NCI-H510A (cell line): ENCODE measurements around the gene SWI5.
"Not testable (repeated sequence)": the region's sequence is repeated elsewhere in the genome, so short reads cannot be mapped to it uniquely, and the experiment has no call there.

Source experiments
- DNase-seq: peaks from one replicate; lab custom pipeline; 2025; lab: John Stamatoyannopoulos, UW

SWI5 gene

DNA sequence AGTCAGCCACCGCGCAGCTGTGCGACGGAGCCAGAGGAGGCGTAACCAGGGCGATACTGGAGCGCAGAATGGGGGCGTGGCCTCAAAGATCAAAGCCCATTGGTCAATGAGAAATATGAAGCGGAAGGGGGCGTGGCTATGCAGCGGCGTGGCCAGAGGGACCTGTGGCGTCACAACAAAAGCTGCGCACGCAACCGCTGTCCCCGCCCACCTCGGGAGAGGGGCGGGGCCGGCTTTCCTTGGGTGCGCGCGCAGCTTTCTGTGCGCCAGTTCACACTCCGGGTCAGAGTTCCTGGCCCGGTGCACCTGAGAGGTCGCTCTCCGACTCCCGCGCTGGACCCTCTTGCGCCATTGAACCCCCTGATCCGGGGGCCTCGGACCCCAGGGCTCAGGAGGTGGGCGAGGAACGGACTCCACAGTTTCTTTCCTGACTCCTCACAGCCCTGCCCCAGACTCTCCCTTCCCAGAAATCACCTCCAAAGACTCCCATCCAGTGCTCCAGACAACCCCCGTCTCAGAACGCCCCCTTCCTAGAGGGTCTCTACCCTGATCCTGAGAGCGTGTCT, at the start of gene SWI5:
TSS of gene SWI5 (plus strand) at position 269 of the 566 bp plus-strand sequence.
- peak; percentile 97 for DNase-seq

DNA sequence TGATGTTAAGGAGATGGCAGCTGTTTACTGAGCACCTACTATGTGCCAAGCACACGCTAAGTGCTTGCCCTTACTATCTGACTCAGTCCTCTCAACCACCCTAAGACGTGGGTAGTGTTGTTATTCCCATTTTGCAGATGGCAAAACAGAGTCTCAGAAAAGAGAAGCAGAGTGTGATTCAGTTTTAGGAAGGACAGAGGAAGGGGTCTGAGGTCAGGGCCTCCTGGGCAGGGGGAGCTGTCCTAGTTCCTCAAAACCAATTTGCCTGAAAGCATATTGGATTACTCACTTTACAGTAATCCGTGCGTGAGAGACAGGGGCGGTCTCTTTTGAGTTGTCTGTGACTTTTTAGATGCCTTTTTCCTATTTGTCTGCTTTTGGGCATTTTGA, 49.7 kb upstream of the SWI5 start:
- no peak for DNase-seq

DNA sequence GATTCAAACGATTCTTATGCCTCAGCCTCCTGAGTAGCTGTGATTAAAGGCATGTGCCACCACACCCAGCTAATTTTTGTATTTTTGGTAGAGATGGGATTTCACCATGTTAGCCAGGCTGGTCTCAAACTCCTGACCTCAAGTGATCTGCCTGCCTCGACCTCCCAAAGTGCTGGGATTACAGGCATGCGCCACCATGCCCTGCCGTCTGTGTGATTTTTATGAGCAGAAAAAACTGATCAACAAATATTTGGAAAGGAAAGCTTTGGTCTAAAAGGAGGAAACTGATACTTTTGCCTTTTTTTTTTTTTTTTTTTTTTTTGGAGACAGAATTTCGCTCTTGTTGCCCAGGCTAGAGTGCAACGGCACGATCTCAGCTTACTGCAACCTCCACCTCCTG, 45.2 kb upstream of the SWI5 start:
- not testable (repeated sequence) for DNase-seq

DNA sequence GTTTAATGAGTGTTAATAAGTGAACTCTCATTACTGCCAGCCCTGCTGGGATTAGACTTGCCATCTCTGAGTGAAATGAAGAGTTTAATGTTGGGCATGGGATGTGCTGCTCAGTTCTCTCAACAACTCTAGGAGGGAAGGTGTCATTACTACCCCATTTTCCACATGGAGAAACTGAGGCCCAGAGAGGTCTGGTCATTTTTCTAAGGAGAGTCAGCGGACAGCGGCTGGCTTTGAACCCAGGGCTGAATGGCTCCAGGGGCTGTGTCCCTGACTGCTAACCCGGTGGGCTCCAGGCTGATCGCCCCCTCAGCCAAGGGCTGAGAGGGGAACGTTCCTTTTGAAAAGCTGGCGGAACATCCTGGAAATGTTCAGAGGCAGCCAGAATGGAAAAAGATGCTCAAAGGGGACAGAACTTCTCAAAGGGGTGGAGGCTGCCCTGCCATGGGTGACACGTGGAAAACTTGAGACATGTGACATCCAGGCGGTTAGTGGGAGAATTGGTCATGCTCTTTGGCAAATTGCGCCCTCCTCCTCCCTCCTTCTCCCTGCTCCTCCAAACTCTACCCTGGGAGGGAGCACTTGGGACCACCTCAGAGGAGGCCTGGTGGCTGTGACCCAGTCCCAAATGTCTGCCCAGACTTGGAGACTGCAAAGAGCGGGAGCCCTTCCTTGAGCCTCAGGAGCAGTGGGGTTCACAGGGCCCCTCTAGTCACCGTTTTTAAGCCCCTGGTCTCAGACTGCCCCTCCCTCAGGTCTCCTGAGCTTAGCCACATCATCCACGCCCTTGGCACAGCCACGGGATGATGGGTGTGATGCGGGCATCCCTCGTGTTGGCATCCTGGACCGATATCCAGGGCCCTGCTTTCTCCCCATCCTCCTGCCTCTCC, 44.2 kb upstream of the SWI5 start:
- no peak for DNase-seq

- DNase-seq: no peak
Observed at GRCh38 chr9:128232528-128233428, 43.3 kb upstream of the SWI5 start.

DNA sequence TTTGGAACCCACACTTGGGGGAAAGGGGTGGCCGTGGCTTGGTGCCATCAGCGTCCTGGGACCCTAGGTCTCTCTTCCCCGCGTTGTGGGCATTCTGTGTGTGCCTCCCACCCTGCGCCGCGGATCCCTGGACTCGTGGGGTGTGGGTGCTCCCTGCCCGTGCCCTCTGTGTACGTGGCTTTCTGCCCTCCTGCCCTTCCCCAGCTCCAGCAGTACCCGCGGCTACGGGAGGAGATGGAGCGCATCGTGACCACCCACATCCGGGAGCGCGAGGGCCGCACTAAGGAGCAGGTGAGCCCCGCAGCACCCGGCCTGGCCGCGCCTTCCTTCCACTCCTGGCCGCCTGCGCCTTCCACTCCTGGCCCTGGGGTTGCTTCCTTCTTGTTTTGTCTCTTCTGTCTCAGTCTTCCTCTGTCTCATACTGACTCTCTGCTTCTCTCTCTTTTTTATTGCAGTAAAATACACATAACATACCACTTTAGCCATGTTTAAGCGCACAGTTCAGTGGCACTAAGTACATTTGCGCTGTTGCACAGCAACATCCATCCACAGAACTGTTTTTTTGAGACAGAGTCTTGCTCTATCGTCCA, 42.2 kb upstream of the SWI5 start:
- no peak for DNase-seq

- DNase-seq: no peak
Observed at GRCh38 chr9:128242124-128242523, 34.0 kb upstream of the SWI5 start.

- no peak for DNase-seq
Observed at GRCh38 chr9:128242828-128243214, 33.3 kb upstream of the SWI5 start.

DNA sequence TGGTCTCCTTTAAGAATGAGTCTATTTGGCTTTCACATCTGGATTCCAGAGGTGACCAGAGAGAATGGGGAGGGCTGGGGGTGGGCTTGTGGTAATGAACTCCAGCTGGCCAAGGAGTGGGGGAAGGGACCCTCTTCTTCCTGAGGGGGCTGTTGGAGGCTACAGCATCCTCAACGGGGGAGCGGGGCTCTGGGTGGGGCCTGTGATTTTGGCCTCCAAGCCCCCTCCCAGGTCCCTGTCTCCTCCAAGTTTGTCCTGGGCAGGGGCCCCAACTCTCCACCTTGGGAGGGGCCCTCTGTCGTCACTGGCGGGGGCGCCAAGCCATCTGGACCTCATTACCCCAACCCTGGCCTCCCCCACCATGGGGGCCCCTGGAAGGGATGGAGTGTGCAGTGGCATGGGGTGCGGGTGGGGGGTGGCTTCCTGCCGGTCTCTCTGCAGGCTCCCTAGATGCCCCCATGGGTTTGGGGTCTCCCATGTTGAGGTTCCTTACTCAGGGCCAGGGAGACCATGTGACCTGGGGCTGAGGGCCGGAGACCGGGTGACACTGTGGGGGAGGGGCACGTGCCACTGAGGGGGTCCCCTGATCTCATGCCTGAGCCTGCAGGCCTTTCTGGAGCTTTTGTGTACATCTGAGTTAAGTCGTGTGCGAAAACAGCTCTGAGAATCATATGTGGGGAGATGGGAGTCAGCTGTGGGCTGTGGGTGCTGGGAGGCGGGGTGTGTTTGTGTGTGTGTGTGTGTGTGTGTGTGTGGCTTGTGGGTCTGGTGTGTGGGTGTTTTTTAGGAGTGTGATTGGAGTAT, 32.7 kb upstream of the SWI5 start:
- no peak for DNase-seq

DNA sequence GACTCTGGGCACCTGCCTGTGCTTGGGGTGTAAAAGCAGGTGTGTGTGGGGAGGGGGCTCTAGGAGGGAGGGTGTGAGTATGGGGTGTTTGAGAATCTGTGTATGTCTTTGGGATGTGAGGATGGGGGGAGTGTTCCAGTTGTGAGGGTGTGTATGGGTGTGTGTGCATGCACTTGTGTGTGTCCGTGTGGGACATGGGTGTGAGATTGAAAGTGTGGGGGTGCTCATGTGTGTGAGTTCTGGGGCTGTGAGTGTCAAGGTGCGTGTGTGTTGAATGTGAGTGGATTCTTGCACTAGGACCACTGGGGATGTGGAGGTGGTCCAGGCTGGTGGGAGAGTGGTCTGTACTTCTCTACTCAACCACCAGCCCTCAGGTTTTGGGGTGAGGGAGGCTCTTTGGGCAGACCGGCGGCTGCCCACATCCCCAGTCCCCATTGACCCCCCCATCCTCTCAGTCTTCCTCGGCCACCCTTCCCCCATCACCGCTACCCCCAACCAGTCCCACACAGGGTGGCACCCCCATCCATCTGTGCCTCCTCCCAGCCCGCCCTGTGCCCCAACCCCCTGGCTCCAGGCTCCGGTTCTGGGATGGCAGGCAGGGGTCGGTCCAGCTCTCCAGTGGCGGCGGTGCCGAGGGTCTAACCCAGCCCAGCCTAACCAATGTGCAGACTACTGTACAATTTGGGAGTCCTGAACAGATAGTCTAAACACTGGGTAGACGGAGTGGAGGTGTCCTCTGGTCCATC, 31.8 kb upstream of the SWI5 start:
- no peak for DNase-seq

GRCh38 chr9:128244837-128245231, 31.2 kb upstream of the SWI5 start:
- DNase-seq: no peak

DNA sequence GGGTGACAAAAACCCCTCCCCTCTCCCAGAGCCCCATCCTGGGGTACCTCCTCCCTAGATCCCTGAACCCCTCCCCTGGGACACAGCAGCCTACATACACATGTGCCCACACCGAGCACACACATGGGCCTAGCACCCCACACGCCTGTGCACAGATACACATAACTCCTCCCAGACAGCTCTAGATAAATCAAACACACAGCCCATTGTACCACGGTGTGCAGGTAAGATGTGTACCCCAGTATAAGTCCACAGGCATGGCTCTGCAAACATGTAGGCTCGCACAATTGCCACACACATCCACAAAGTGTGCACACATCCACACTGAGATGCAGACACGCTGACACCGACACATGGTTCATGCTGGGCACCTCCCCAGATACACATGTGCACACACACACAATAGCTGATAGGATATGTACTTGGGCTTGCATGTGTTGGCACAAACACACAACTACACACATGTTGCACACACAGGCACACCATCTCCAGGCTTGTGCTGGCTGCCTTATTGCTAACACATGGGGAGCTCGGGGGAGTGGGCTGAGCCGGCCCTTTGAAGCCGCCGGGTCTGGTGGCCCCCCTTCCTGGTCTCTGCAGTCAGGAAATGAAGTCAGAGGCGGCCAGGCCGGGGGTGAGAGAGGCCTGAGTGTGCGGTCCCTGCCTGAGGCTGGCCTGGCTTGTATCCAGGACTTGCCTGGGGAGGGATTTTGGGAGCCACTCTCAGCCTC, 30.5 kb upstream of the SWI5 start:
- DNase-seq: no peak

- DNase-seq: no peak
Observed at GRCh38 chr9:128246471-128246870, 29.6 kb upstream of the SWI5 start.

DNA sequence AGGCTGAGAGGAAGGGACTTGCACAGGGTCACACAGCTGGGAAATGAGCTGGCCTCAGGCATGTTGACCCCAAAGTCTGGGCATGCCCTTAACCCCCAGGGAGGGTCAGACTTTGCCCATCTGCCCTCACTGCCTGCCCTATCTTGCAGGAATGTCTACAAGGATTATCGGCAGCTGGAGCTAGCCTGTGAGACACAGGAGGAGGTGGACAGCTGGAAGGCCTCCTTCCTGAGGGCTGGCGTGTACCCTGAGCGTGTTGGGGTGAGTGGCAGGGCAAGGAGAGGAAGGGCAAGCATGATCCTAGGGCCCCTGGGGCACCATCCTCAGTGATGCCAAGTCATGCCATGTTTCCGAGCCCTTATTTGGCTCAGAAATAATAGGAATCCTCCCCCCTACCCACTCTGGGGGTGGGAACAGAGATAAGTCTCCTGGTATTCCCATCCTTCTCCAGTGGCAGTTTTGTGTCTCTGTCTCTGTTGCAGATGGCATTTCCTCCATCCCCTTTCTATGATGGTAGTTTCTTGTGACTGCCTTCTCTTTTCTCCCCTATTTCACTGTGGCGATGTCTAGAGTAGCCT, 28.8 kb upstream of the SWI5 start:
- DNase-seq: no peak

DNA sequence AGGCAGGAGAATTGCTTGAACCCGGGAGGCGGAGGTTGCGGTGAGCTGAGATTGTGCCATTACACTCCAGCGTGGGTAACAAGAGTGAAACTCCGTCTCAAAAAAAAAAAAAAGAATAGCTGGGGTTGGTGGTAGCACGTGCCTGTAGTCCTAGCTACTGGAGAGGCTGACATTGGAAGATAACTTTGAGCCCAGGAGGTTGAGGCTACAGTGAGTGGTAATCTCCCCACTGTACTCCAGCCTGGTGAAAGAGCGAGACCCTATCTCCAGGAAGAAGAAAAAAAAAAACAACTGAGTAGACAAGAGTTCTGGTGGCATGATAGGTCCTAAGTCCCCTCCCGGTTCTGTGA, 26.5 kb upstream of the SWI5 start:
- DNase-seq: no peak

DNA sequence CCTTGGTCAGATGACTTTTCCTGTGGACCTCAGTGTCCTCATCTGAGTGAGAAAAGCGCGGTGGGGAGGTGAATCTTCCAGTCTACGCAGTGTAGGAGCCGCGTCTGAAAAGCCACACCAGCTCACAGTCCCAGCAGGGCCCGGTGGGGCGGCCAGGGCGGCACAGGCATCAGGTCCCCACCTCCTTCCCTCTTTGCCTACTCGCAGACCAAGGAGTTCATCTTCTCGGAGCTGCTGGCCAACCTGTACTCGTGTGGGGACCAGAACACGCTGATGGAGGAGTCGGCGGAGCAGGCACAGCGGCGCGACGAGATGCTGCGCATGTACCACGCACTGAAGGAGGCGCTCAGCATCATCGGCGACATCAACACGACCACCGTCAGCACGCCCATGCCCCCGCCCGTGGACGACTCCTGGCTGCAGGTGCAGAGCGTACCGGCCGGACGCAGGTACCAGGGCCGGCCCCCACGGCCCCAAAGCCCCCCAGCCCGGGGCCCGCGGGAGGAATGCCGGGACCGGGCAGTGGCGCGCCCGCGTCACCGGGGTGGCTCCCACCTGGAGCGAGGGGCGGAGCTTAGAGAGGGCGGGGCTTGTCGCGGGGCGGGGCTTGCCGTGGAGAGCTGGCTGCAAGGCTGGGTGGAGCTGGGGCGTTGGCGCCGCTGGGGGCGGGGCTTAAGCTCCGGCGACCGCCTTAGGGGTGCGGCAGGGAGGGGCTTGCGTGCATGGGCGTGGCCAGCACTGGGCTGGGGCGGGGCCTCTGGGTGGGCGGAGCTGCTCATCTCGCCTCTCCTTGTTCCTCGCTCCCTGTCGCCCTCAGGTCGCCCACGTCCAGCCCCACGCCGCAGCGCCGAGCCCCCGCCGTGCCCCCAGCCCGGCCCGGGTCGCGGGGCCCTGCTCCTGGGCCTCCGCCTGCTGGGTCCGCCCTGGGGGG, 25.9 kb upstream of the SWI5 start:
- DNase-seq: no peak

GRCh38 chr9:128250839-128251731, 25.0 kb upstream of the SWI5 start:
- no peak for DNase-seq

DNA sequence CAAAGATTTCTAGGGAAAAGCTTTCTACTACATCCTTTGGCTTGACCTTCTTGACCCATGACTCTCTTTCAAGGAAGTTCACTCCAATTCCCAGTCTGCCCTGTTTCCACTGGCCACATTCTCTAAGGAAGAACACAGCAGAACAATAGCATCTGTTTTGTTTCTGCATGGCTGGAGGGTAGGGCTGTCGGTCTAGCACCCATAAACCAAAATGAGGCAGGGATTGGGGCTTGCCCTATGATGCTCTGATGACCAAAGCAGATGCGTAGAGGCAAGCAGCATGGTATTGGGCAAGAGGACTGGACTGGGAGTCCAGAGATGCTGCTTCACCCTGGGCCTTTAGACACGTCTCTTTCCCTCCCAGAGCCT, 24.4 kb upstream of the SWI5 start:
- DNase-seq: no peak
